SH-SY5Y (cell line): Measurements from ENCODE around the gene STK32C.

ENCODE experiments used
- GATA2 ChIP-seq: IDR thresholded peaks from 2 replicates; pipeline ENCODE4 v1.6.1; 2011; ENCODE audit warnings: mild to moderate bottlenecking, low read depth, low read length
- GATA3 ChIP-seq: IDR thresholded peaks from 2 replicates; pipeline ENCODE4 v1.6.1; 2011; ENCODE audit warnings: low read depth, mild to moderate bottlenecking, low read length, moderate library complexity

GRCh38 chr10:132229096-132229495 is 78.7 kb downstream of the STK32C start:
- TF ChIP-seq GATA3 (no peak), GATA2 (no peak)
